HG02763 (cell line): ENCODE data around the gene ADRA2B.
"Not testable (repeated sequence)": the region's sequence is repeated elsewhere in the genome, so short reads cannot be mapped to it uniquely, and the experiment has no call there.

Source experiments
- ATAC-seq: cut with Tn5 transposase; IDR thresholded peaks from one replicate; pipeline ENCODE4 v1.9.1; 2021; ENCODE audit warnings: mild to moderate bottlenecking, moderate library complexity; ENCODE audit not compliant: unreplicated experiment

Gene ADRA2B

DNA sequence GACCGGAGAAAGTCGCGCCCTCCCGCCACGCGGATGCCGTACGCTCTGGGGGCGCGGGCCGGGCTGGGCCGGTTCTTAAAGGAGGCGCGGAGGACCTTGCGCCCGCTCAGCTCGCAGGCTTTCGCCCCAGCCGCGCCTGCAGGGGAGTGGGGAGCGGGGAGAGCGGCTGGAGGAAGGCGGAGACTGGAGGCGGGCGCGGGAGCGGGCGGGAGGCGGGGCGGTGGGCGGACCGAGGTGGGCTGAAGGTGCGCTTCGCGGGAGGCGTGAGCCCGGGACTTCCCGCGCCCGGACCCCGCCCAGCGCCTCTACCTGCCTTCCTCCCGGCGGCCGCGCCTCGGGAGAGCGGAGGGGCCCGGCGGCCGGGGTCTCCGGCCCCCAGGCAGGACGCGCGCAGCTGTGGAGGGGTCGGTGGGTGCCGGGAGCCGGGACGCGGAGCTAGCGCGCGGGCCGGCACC lies at the start of gene ADRA2B:
Gene ADRA2B (minus strand): TSS at position 148 of the 455 bp plus-strand sequence. CDS start 422 bp downstream, outside the sequence.
- peak; percentile 47 for ATAC-seq

DNA sequence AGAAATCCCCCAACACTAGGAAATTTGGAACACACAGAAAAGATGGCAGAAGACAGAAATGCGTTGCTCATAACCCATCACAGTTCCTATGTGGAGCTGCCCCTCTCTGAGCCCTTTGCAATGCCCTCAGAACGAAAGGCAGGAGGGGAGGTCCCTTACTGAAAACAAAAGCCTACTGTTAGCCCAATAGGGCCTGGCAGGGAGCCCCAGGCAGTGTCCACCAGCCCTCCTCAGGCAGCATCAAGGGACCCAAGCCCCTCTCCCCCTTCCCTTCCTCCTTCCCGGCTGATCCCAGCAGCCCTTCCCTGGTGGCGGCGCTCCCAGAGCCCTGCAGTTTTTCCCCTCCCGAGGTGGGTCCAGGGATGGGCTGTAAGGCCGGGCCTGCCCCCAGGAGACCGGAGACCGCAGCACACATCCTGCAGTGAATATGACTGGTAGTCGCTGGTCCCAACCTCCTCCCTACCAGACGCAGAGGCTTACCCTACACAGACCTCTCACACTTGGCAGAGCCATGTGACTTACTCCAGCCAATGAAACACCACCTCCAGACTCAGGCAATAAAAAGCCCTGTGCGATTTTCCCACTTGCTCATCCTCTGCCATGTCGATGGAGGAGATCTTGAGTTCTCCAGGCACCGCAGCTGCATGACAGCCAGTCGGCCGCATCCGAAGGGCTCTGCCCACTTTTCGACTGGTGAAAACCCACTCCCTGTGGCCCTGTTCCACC lies 48.3 kb upstream of the ADRA2B start:
- ATAC-seq = peak; percentile 64

DNA sequence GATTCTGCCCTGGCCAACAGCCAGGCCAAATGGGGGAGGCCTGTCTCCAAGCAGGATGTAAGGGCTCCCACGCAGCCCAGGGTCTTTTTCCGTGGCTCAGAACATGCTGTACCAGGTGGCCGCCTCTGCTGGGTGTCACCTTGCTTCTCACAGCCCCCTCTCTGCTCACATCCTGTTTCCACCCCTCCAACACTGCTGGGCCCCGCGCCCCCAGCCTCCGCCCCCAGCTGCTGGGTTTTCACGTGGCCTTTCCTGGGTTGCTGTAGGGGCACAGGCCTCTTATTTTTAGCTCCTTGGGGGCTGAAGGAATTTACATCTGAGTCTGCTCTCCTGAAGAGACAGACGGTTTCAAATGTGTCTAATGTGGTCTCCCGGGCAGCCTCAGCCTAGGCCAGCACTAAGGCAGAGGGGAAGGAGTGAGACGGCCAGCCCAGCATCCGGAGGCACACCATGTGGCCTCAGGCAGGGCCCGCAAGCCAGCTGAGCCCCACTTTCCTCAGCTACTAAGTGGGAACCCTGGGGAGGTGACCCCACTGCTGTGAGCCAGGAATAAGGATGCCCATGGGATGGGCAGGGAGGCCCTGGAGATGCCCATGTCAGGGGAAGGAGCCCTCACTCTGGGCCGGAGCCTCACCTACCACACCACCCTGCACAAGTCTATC lies 47.5 kb upstream of the ADRA2B start:
- ATAC-seq = peak; percentile 53

DNA sequence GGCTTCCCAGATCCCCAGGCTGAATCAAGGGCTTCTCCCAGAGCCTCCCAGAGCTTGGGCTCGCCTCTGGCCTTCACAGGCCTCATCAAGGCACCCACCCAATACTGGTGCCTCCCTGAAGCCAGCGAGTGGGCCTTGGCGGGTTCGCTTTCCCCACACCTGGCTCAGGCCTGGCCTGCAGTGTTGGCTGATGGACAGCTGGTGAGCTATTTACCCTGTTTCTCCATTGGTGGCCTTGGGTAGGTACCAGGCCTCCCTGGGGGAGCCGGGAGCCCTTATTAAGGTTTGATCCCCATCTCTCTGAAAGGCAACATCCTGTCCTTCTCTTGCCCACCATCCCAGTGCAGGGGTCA lies 47.0 kb upstream of the ADRA2B start:
- peak; percentile 15 for ATAC-seq

DNA sequence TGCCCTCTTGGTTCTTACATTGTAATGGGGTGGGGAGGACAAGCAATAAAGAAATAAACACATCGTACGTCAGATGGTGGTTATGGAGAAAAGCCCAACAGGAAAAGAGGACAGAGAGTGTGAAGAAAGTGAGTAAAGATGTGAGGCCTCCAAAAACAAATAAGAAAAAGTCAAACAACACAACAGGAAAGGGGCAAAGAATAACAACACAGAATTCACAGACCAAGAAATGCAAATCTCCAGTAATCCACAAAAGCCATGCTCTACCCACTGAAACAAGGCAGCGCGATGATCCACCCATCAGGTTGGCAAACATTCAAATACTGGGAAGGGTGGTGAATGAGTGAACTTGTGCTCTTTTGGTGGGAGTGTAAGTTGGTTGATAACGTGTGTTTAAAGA lies 45.5 kb upstream of the ADRA2B start:
- ATAC-seq = no peak

DNA sequence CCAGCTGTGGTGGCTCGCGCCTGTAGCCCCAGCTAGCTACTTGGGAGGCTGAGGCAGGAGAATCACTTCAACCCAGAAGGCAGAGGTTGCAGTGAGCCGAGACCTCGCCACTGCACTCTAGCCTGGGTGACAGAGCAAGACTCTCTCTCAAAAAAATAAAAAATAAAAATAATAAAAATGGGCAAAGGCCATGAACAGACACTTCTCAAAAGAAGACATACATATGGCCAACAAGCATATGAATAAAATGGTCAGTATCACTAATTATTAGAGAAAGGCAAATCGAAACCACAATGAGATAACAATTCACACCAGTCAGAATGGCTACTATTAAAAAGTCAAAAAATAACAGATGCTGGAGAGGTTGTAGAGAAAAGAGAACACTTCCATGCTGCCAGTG lies 44.0 kb upstream of the ADRA2B start:
- not testable (repeated sequence) for ATAC-seq

DNA sequence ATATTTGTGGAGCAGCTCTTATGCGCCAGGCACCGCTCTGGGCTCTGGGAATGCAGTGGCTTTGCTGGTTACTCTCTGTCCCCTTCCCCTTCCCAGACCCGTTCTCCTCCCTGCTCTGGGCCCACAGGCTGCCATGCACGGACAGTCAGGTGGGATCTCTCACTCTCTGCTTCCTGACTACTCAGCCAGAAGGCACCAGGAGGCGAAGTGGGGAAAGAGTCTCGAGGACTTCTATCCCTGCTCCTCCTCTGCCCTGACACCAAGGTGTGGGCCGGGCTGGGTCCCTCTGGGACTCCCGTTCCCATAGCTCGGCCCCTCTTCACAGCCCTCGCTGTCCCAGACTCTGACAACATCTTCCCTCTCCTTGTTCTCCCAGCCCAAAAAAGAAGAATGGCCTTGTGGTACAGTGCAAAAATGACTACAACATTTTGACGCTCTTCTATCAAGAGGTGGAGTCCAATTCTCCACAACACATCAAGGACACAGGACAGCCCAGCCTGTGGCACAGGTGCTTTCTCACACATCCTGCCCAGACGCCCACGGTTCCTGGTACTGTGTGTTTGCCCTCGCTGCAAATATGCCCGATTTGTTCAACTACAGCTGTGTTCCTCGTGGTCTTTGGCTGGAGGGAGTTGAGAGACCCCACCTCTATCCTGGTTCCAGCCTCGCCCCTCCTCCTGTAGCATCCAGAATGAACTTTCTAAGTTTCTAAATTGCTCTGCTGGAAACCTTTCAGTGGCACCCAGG lies 42.9 kb upstream of the ADRA2B start:
- ATAC-seq = no peak

DNA sequence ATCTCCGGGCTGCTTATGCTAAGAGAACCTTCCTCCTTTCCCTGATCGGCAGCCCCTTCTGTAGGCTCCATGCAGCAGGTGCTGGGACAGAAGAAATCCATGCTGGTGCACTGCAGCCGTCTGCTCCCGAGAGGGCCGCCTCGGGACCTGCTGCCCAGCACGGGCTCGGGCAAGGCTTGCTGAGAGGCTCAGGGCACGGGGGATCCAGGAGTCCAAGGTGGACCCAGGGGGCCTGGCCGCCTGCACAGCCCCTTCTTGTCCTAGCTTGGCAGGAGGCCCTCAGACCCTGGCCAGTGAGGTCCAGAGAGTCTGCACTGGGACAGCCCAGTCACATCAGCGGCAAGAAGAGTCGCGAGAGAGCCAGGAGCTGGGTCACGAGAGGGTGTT lies 42.2 kb upstream of the ADRA2B start:
- ATAC-seq = no peak

DNA sequence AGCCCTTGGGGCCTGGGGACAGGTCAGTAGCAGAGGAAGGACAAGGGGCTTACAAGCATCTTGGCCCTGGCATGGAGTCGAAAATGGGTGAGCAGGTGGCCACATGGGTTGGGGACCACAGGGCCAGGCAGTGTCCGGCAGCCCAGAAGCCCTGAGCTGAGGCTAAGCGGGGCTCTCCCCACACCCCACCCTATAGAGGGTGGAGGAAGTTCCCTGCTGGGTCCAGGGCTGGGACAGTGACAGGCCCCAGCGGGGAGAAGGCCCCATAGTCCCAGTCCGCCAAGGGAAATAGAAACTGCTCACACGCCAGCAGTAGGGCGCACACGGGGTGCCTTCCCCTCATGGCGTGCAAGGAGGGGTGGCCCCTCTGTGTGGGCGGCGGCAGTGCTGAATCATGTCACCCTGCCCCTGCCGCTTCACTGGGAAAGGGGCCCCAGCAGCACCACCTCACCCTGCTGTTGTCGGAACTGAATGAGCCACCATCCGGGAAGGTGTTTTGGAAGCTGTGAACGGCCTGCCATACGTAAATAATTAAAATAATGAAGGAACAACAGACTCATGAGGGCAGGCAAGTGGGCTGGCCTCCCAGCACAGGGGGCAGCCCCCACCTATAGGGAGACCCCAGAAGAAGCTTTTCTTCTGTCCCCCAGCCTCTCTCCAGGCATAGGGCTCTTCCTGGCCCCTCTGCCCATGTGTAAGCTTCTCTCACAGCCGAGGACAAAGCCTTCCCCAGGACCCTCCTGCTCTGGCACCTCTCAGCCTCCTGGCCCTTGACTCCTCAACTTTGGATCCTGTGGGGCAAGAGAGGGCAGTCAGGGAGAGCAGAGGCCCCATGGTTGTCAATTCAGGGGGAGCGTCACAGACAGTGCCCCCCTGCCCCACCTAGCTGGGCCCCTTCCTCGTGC lies 41.5 kb upstream of the ADRA2B start:
- ATAC-seq = peak; percentile 50

DNA sequence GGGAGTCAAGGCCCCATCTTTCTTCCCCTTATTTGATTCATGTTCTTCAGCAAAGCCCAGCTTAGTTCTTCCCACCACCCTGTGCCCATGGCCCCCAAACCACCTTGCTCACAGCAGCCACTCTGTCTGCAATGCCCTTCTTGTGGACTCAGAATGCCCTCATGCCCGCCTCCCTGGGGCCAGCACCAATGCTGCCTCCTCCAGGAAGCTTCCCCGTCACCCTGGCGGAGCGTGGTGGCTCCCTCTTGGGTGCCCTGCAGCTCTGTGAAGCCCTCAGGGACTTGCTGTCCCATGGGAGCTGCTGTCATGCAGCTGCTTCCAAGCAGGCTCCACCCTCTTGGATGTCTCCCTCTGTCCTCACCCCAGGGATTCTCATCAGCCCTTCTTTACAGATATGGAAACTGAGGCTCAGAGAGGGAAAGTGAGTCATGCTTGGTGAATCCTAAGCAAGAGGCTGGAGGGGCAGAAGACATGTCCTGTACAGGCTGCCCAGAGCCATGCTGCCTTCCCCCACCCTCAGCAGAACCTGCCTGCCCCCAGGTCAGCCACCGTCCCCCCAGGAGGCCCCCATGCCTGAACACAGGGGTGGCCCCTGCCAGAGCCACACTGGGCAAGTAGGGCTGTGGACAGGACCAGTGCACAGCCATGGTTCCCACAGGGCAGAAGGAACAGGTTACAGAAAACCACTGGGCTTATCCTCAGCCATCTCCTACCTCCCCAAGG lies 40.7 kb upstream of the ADRA2B start:
- peak; percentile 31 for ATAC-seq

DNA sequence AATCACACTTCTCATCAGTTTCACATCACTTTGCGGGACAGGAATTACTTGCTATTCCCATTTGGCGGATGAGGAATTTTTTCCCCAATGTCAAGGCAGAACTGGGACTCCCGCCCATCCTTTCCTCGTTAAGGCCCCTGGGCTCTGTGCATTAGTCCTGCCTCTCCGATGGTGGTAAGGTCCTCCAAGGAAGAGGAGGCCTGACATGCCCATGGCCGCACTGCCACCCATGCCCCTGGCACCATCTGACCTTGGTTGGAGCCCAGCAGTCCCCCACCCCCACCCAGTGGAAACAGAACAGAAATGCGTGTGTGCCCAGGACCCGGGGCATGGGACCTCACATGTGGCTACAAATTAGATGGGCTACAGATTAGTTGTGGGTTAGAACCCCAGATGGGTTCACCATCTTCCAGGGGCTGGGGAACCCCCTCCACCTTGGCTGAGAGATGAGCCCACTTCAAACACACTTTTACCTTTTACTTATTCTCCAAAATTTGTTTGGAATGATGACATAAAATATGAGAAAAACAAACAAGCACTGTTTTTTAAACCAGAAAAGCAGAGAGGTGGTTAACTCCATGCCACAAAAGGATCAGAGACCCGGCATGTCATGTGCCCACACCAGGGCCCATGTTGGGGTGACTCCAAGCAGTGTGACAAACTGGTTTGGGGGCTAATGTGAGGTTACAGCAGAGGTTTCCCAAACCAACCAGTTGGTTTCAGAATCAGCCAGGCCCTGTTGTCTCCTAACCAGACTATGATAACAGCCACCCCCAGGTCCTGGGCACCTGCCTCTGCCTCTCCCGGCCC lies 39.8 kb upstream of the ADRA2B start:
- no peak for ATAC-seq

DNA sequence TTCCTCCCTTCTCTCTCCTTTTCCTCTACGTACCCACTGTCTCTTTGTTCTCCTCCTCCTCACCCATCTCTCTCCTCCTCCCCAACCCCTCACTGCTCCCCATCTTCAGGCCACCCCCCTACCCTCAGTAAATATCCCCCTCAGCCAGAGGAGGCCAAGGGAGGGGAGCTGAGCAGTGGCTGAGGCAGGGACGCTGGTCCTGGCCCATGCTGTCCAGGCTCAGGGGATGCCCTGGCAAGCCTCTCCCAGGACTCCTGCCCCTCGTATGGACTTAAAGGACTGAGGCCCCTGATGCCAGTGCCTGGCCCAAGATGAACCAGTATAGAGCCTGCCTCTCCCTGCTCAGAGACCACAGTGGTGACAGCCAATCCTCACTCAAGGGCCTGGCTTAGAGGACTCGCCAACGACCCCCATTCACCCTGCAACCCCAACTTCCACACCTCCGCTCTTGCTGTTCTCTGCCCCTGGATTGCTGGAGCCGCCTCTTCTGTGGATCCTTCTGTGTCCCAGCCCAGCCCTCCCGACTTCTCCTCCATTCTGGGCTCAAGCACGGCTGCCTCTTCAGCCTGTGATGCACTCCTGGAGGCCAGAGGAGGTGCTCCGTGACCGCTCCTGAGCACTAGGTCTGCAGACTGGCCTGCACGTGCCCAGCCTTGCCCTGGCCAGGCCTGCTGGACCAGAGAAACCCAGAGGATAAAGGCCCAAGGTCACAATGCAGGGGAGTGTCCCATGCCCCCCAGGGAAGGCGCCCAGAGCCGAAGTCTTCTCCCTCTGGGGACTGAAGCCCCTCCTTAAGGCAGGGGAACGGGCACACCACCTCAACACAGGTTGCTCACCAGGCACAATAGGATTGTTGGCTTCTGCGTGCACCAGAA lies 38.4 kb upstream of the ADRA2B start:
- no peak for ATAC-seq

DNA sequence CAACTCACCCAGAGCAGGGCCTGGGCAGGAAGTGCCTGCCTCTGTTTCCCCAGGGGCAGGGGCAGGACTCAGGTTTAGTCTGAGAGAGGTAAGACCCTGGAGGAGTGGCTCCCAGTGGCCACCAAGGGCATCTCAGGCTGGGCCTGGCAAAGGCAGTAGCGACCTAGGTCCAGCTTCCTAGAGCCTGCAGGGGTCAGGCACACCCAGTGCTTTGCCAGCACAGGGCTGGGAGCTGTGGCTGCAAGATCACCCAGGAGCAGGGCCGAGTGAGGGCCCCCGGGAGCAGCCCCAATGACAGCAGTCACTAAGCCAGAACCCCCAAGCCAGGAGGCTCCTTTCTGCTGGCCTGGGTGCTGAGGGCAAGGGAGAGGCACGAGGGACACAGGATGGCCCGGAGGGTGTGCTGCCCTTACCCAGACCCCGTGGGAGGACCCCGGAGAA lies 37.6 kb upstream of the ADRA2B start:
- no peak for ATAC-seq

DNA sequence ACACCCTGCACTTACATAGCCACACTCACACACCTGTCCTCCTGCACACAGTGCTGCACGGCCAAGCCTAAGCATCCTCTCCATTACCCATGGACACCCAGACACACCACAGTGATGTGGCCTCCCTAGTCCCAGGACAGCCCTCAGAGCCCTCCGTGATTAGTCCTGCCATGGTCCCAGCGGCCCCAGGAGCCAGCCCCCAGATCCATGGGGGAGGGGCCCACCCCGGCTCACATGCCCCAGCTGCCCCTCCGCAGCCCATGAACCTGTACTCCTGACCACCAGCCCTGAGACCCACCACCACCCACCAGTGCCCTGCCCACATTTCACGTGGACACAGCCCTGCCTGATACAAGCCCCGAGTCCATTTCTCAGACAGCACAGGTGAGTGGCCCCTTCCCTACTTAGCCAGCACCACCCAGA lies 36.9 kb upstream of the ADRA2B start:
- no peak for ATAC-seq

DNA sequence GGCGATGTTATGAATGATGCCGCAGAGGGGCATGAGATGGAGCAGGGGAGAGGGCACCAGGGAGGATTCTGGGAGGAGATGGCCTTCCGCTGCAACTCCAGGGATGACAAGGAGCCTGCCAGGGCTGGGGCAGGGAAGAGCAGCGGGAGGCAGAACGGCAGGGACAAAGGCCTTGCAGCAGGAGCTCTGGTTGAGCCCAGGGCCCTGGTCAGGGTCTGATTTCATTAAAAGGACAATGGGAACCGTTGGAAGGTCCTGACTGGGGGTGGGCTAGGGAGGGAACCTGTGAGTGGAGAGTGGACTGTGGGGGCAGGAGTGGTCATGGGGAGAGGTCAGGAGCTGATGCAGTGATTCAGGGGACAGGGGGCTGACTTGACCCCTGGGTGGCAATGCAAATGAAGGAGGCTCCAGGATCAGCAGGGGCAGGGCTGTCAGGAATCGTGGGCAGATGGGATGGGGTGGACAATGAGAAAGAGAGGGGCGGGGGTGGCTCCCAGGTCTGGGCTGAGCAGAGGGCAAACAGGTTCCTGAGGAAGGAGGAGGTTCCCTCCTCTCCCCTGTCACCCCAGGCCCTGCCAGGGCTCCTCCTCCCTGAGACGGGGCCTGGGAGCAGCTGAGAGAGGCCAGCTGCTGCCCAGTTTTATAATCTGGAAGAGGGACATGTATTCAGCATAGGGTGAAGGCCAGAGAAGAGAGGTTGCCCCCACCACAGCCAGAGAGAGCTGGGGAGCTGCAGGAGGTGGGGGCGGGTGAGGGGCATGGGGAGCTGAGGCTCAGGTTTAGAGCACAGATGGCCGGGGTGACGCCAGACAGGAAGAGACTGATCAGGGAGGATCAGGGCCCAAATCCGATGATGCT lies 36.2 kb upstream of the ADRA2B start:
- ATAC-seq = no peak

DNA sequence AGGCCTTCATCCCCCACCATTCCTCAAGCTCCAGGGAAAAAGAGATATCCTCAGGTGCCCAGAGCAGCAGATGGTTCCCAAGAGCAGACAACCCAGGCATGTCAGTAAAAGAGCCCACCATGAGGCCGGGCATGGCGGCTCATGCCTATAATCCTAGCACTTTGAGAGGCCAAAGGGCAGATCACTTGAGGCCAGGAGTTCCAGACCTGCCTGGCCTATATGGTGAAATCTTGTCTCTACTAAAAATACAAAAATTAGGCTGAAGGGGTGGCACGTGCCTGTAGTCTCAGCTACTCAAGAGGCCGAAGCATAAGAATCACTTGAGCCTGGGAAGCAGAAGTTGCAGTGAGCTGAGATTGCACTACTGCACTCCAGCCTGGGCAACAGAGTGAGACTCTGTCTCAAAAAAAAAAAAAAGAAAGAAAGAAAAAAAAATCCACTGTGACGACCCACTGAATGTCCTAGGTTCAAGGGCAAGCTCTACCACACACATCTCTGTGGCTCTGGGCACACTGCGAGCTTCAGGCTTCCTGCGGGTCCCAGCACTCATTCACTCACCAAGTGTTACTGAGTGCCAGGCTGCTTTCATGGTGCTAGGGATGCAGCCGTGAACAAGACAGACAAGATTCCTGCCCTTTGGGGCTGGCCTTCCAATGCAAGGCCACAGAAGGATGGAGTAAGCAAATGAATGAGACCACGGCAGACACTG lies 35.4 kb upstream of the ADRA2B start:
- no peak for ATAC-seq
